HEK293T (cell line): ENCODE data around the gene CHMP1A.

Experiments
- CTCF ChIA-PET: fragments of 350-600 bp; formaldehyde crosslinking; extraction: SDS; loops from one replicate; lab custom pipeline; 2021; ENCODE audit warnings: antibody characterized with exemption, inconsistent platforms; lab: Yijun Ruan, JAX
- POLR2A ChIA-PET: fragments of 350-600 bp; formaldehyde crosslinking; extraction: SDS; loops from one replicate; lab custom pipeline; 2020; ENCODE audit warnings: antibody characterized with exemption, inconsistent platforms; lab: Yijun Ruan, JAX
- DNase-seq: peaks from one replicate; pipeline ENCODE4 v3.0.0; 2012; ENCODE audit warnings: mixed read lengths; ENCODE audit errors: extremely low spot score
- ARNT ChIP-seq: fragments of 450-650 bp; IDR thresholded peaks from 2 replicates; pipeline ENCODE4 v1.6.1; 2017; ENCODE audit warnings: mild to moderate bottlenecking
- BHLHE40 ChIP-seq: fragments of 450-650 bp; IDR thresholded peaks from 2 replicates; pipeline ENCODE4 v1.6.1; 2016; ENCODE audit warnings: mild to moderate bottlenecking, moderate library complexity, borderline replicate concordance
- CTBP1 ChIP-seq: fragments of 450-650 bp; IDR thresholded peaks from 2 replicates; pipeline ENCODE4 v1.6.1; 2016; ENCODE audit warnings: borderline replicate concordance
- ELF4 ChIP-seq: fragments of 450-650 bp; IDR thresholded peaks from 2 replicates; pipeline ENCODE4 v1.6.1; 2017; ENCODE audit warnings: antibody characterized with exemption
- FOXA1 ChIP-seq: fragments of 450-650 bp; IDR thresholded peaks from 2 replicates; pipeline ENCODE4 v1.6.1; 2016; ENCODE audit warnings: mild to moderate bottlenecking
- FOXK2 ChIP-seq: fragments of 450-650 bp; IDR thresholded peaks from 2 replicates; pipeline ENCODE4 v1.6.1; 2016; ENCODE audit warnings: mild to moderate bottlenecking
- FOXM1 ChIP-seq: fragments of 450-650 bp; IDR thresholded peaks from 2 replicates; pipeline ENCODE4 v1.6.1; 2017; ENCODE audit warnings: mild to moderate bottlenecking, borderline replicate concordance
- HDGF ChIP-seq: fragments of 450-650 bp; IDR thresholded peaks from 2 replicates; pipeline ENCODE4 v1.6.1; 2017; ENCODE audit warnings: antibody characterized with exemption, borderline replicate concordance
- L3MBTL2 ChIP-seq: fragments of 450-650 bp; conservative IDR thresholded peaks from 2 replicates; pipeline ENCODE4 v1.6.1; 2016; ENCODE audit warnings: mild to moderate bottlenecking
- LEF1 ChIP-seq: fragments of 450-650 bp; IDR thresholded peaks from 2 replicates; pipeline ENCODE4 v1.6.1; 2017; ENCODE audit warnings: mild to moderate bottlenecking, borderline replicate concordance
- NFRKB ChIP-seq: fragments of 450-650 bp; IDR thresholded peaks from 2 replicates; pipeline ENCODE4 v1.6.1; 2016; ENCODE audit warnings: mild to moderate bottlenecking, moderate library complexity
- PKNOX1 ChIP-seq: fragments of 450-650 bp; IDR thresholded peaks from 2 replicates; pipeline ENCODE4 v1.6.1; 2016
- SP1 ChIP-seq: fragments of 450-650 bp; IDR thresholded peaks from 2 replicates; pipeline ENCODE4 v1.6.1; 2017
- SUZ12 ChIP-seq: fragments of 450-650 bp; IDR thresholded peaks from 2 replicates; pipeline ENCODE4 v1.6.1; 2016; ENCODE audit warnings: mild to moderate bottlenecking
- TARDBP ChIP-seq: fragments of 450-650 bp; IDR thresholded peaks from 2 replicates; pipeline ENCODE4 v1.6.1; 2016
- ZNF384 ChIP-seq: fragments of 450-650 bp; IDR thresholded peaks from 2 replicates; pipeline ENCODE4 v1.6.1; 2016

The CHMP1A gene

GRCh38 chr16:89601906-89602272 is 55.6 kb downstream of the CHMP1A start:
- no peak for DNase-seq
- ChIA-PET POLR2A (interaction anchor here (0.6 kb wide), 2 partner anchors 36 to 38 kb away, joined by 3 read pairs; no protein-coding TSS in a partner anchor), CTCF (interaction anchor here (0.8 to 1.6 kb wide), 2 partner anchors 13 to 33 kb away, joined by 3 to 8 read pairs; no protein-coding TSS in a partner anchor)
- TF ChIP-seq PKNOX1 (no peak), FOXK2 (no peak), CTBP1 (no peak), FOXA1 (no peak), NFRKB (no peak), ELF4 (no peak), BHLHE40 (no peak)

DNA sequence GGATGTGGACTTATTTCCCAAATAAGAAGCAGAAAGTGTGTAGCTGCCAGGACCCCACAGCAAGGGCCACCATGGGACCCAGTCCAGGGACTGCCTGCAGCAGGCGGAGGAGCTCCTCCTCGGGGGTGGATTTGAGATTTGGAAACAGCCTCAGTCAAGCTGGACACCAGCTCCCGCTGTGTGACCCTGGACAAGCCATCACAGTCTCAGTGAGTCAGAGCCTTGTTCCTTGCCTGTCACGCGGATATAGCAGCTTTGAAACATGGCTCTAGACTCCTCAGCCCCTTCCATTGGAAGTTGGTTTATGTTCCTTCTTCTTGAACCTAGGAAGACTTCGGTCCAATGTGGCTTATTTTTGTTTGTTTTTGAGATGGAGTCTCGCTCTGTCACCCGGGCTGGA is 56.6 kb downstream of the CHMP1A start:
- no peak for DNase-seq
- ChIA-PET POLR2A (no interaction called here), CTCF (no interaction called here)
- no peak for TF ChIP-seq ELF4
- TF ChIP-seq PKNOX1: no peak

DNA sequence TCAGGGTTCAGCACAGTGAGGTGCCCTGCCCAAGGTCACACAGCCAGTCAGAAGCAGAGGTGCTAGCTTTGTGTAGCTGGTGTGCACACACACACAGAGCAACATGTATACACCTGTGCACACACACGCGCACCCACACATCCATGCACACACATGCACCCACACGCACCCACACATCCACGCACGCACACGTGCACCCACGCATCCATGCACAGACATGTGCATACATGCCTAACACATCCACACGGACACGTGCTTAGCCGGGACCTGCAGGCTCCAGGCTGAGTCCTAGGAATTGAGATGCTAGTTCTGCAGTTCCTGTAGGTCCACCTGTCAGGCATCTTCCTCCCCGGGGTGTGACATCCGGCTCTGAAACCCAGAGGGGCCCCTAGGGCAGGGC is 57.1 kb downstream of the CHMP1A start:
- DNase-seq: no peak
- ChIA-PET POLR2A (interaction anchor here (1.3 kb wide), 1 partner anchor 39 kb away, joined by 5 read pairs; no protein-coding TSS in a partner anchor), CTCF (no interaction called here)
- TF ChIP-seq SUZ12: no peak
- TF ChIP-seq ELF4: no peak
- TF ChIP-seq ZNF384: no peak
- no peak for TF ChIP-seq FOXA1
- TF ChIP-seq BHLHE40: no peak
- no peak for TF ChIP-seq FOXK2
- no peak for TF ChIP-seq PKNOX1
- no peak for TF ChIP-seq HDGF

DNA sequence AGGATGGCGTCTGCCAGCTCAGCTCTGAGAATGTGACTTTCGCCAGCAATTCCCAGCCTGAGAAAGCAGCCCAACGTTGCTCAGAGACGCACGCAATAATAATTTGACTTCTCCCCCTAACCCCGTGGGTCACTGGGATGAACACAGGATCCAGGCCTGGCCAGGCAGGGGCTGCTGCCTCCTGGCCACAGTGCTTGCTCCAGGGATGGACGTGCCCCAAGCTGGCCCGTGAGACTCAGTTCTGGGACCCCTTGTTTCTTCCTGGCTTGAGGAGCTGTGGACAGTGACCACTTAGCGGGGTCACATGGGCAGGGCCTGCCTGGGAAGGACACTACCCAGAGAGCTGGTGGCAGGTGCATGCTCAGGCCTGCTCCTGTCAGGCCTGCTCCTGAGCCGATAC is 57.6 kb downstream of the CHMP1A start:
- no peak for DNase-seq
- ChIA-PET POLR2A (interaction anchor here (1.3 kb wide), 1 partner anchor 38 kb away, joined by 5 read pairs; no protein-coding TSS in a partner anchor), CTCF (interaction anchor here (0.6 kb wide), 2 partner anchors 16 to 197 kb away, joined by 3 to 4 read pairs; no protein-coding TSS in a partner anchor)
- TF ChIP-seq FOXK2 (no peak), LEF1 (no peak), CTBP1 (no peak), HDGF (no peak), BHLHE40 (no peak), FOXM1 (no peak), PKNOX1 (no peak), SUZ12 (no peak), L3MBTL2 (no peak), ELF4 (no peak), FOXA1 (no peak)

DNA sequence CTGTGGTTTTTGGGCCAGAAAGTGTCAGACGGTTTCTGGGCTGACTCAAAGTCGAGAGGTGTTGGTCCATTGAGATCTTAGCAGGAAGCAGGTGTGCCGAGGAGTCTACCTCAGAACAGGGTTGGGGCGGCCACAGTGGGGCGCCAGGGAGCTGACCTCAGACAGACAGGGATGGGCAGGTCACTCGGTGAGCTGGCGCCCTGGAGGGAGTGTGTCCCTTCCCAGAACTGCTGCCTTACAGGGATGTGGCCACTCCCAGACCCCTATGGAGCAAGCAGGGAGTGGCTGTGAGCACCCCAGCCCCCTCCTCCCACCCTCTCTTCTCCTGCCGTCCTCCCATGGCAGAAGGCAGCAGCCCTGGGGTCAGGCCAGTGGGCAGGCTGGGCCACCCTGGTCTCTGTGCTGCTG is 58.1 kb downstream of the CHMP1A start:
- no peak for TF ChIP-seq NFRKB
- TF ChIP-seq LEF1: no peak
- no peak for TF ChIP-seq SUZ12
- TF ChIP-seq CTBP1: no peak
- TF ChIP-seq HDGF: no peak
- no peak for TF ChIP-seq FOXA1
- TF ChIP-seq TARDBP: no peak
- no peak for TF ChIP-seq FOXK2
- no peak for TF ChIP-seq ZNF384
- TF ChIP-seq PKNOX1: no peak
- no peak for TF ChIP-seq ELF4
- TF ChIP-seq FOXM1: no peak
- no peak for TF ChIP-seq BHLHE40
- no peak for TF ChIP-seq ARNT
- TF ChIP-seq L3MBTL2: no peak
- no peak for TF ChIP-seq SP1
- ChIA-PET POLR2A (interaction anchor here (1.3 kb wide), 1 partner anchor 38 kb away, joined by 5 read pairs; no protein-coding TSS in a partner anchor), CTCF (interaction anchor here (0.6 kb wide), 2 partner anchors 16 to 196 kb away, joined by 3 to 4 read pairs; no protein-coding TSS in a partner anchor)
- DNase-seq: peak; percentile 47

GRCh38 chr16:89598199-89598598 is 59.3 kb downstream of the CHMP1A start:
- CTCF ChIA-PET: no interaction called here
- DNase-seq: peak; percentile 35
- TF ChIP-seq TARDBP (no peak), LEF1 (no peak), SUZ12 (no peak), CTBP1 (no peak), ZNF384 (no peak), FOXM1 (no peak), L3MBTL2 (no peak), FOXA1 (no peak), FOXK2 (no peak), HDGF (no peak), BHLHE40 (no peak), PKNOX1 (no peak), SP1 (no peak), ARNT (no peak), ELF4 (no peak), NFRKB (no peak)
- POLR2A ChIA-PET: no interaction called here
